ENCODE data around the gene KSR1.

DNA sequence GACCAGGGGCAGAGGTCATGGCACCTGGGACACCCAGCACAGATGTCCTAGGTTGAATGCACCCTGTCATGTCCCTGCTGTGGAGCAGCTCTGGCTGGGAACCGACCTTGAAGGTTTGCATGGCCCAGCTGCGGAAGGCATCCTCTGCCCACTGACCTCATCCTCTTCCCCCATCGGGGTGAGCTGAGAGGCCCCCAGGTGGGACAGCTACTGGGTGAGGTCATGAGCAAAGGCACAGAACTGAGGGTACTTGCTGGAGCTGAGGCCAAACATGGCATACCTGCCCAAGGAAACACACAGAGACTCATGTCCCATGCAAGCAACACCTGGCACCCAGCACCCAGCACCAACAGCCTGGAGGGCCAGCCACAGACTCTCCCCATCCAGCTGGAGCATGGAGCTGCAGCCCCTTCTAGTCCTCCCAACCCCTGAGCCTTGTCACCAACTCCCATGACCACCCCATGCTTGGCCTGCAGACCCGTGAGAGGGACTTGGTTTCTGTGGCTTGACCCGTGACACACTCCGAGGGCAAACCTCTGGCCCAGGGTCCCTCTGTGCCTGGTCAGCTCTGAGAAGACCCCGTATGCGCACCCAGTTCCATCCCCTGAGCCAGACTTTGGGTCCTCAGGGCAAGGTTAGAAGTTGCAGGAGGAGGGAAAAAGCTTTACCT, 207.8 kb downstream of the KSR1 start:
- TF ChIP-seq EZH2 (IDR thresholded peaks at IDR 0.05; ENCODE audit: borderline replicate concordance, low read depth, low read length) (no peak), NFXL1 (CRISPR knock-in tag; IDR thresholded peaks at IDR 0.05) (no peak), GABPA (tag; conservative IDR thresholded peaks at IDR 0.05; ENCODE audit: low read depth) (no peak), ZZZ3 (IDR thresholded peaks at IDR 0.05) (no peak), NFATC3 (IDR thresholded peaks at IDR 0.05) (no peak), ELF4 (CRISPR knock-in tag; IDR thresholded peaks at IDR 0.05) (no peak), ZSCAN29 (IDR thresholded peaks at IDR 0.05) (no peak), CEBPB (tag; IDR thresholded peaks at IDR 0.05) (no peak), MYC (IDR thresholded peaks at IDR 0.05; ENCODE audit: low read depth, low read length) (no peak), MYC (CRISPR knock-in tag; IDR thresholded peaks at IDR 0.05; ENCODE audit: borderline replicate concordance, low read depth) (no peak), RAD21 (CRISPR knock-in tag; conservative IDR thresholded peaks at IDR 0.05 in 1 of 2, IDR thresholded peaks at IDR 0.05 in 1 of 2) (no peak), BDP1 (IDR thresholded peaks at IDR 0.05; ENCODE audit: insufficient read depth, insufficient read length) (no peak)
- TF ChIP-seq, protein P1, sequence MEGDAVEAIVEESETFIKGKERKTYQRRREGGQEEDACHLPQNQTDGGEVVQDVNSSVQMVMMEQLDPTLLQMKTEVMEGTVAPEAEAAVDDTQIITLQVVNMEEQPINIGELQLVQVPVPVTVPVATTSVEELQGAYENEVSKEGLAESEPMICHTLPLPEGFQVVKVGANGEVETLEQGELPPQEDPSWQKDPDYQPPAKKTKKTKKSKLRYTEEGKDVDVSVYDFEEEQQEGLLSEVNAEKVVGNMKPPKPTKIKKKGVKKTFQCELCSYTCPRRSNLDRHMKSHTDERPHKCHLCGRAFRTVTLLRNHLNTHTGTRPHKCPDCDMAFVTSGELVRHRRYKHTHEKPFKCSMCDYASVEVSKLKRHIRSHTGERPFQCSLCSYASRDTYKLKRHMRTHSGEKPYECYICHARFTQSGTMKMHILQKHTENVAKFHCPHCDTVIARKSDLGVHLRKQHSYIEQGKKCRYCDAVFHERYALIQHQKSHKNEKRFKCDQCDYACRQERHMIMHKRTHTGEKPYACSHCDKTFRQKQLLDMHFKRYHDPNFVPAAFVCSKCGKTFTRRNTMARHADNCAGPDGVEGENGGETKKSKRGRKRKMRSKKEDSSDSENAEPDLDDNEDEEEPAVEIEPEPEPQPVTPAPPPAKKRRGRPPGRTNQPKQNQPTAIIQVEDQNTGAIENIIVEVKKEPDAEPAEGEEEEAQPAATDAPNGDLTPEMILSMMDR (IDR thresholded peaks at IDR 0.05 in 2 of 3, conservative IDR thresholded peaks at IDR 0.05 in 1 of 3; ENCODE audit: insufficient read depth in 2 of 3, low read depth in 1 of 3, low read length in 3 of 3), result no peak
